Measurements from ENCODE around the gene POLE4. TPM values are rescaled to one million over a fixed set of nuclear protein-coding genes. Genes with fewer than 3 reads are reported as not detected.

POLE4 gene
- total RNA-seq, 4 donors from 2014 or later, result 22.3 to 49.5 (median 30.9) TPM

DNA sequence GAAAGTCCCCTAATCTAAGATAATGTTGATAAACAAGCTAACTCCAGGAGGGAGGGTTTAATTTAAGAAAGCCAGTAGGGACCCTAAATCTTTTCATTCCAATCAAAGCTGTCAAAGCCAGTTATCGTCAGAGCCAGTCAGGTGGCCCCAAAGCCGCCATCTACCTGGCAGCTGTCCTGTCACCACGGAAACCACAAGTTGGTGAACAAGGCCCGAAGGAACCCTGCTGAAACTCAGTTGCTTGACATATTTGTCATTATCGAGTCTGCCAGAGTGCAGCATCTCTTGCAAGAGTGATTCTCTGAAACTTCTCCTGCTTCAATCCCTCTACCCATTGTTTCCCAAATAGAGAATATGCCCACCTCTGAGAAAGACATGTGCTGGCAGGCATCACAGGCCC is 30.8 kb upstream of the POLE4 start:
- in situ Hi-C loops (cut with MboI; ENCODE audit: low sequenced_read_pairs in 4 of 4) (no loop called here), intact Hi-C loops (cut with DNase I; ENCODE audit: low total_unique reads) (no loop called here)
- H3K36me3 ChIP-seq, result no peaks in the 10 kb centered on the region
- no peak overlapping the region for H3K27ac ChIP-seq
- H3K9me3 ChIP-seq, result no peaks in the 10 kb centered on the region
- no peaks in the 10 kb centered on the region for H3K27me3 ChIP-seq
- TF ChIP-seq CTCF (IDR thresholded peaks at IDR 0.05 in 4 of 5, conservative IDR thresholded peaks at IDR 0.05 in 1 of 5), result no peak
- no peak for TF ChIP-seq POLR2A (IDR thresholded peaks at IDR 0.05)
- no peaks in the 10 kb centered on the region for H3K4me1 ChIP-seq
- no peak for ATAC-seq
- H3K4me3 ChIP-seq, result no peak overlapping the region
- no peak for DNase-seq

DNA sequence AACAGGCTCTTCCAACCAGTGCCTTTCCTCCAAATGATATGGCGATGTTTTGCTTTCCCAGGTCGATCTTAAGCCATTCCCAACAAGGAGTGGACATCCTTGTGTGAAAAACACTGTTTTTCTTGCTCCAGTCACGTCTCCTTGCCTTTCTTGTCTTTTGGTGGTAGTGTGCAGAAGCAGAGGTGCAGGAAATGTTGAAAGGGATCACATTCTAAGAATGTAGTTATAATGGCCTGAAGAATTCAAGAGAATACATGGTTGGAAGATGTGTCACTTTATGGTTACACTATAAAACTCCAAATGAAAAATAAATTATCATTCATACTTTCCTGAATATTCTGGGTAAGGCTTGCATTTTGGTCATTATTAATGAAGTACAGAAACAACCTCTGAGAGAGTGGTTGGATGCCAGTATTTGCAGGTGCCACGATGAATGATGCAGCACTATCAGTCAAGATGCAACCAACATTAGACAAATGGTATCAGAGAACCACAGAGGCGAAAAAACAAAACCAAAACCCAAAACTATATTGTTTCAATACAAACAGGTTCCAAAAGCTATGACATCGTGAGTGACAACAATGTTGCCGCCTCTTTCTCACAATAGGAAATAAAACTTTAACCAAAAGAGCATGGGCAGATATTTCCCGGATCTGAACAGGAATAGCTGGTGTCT is 27.5 kb upstream of the POLE4 start:
- Histone ChIP-seq H3K9me3 (no peaks in the 10 kb centered on the region), H3K36me3 (no peaks in the 10 kb centered on the region), H3K4me3 (no peak overlapping the region), H3K27ac (no peak overlapping the region), H3K4me1 (no peaks in the 10 kb centered on the region), H3K27me3 (no peaks in the 10 kb centered on the region)
- ATAC-seq, result no peak
- TF ChIP-seq CTCF (IDR thresholded peaks at IDR 0.05 in 4 of 5, conservative IDR thresholded peaks at IDR 0.05 in 1 of 5) (no peak), POLR2A (IDR thresholded peaks at IDR 0.05) (no peak)
- intact Hi-C loops (cut with DNase I; ENCODE audit: low total_unique reads), result no loop called here
- in situ Hi-C loops (cut with MboI; ENCODE audit: low sequenced_read_pairs in 4 of 4), result no loop called here
- no peak for DNase-seq

GRCh38 chr2:74931940-74932339 is 26.5 kb upstream of the POLE4 start:
- ATAC-seq, result no peak
- Histone ChIP-seq H3K36me3 (no peaks in the 10 kb centered on the region), H3K27me3 (no peaks in the 10 kb centered on the region), H3K4me1 (no peaks in the 10 kb centered on the region), H3K27ac (no peak overlapping the region), H3K9me3 (no peaks in the 10 kb centered on the region), H3K4me3 (no peak overlapping the region)
- in situ Hi-C loops (cut with MboI; ENCODE audit: low sequenced_read_pairs in 4 of 4), result no loop called here
- DNase-seq, result no peak
- no peak for TF ChIP-seq CTCF (IDR thresholded peaks at IDR 0.05 in 4 of 5, conservative IDR thresholded peaks at IDR 0.05 in 1 of 5)
- TF ChIP-seq POLR2A (IDR thresholded peaks at IDR 0.05), result no peak
- intact Hi-C loops (cut with DNase I; ENCODE audit: low total_unique reads), result no loop called here

- no peaks in the 10 kb centered on the region for H3K36me3 ChIP-seq
- intact Hi-C loops (cut with DNase I; ENCODE audit: low total_unique reads) (no loop called here), in situ Hi-C loops (cut with MboI; ENCODE audit: low sequenced_read_pairs in 4 of 4) (no loop called here)
- H3K9me3 ChIP-seq, result no peaks in the 10 kb centered on the region
- no peak for ATAC-seq
- no peaks in the 10 kb centered on the region for H3K27me3 ChIP-seq
- no peaks in the 10 kb centered on the region for H3K4me1 ChIP-seq
- H3K27ac ChIP-seq, result no peak overlapping the region
- TF ChIP-seq POLR2A (IDR thresholded peaks at IDR 0.05) (no peak), CTCF (IDR thresholded peaks at IDR 0.05 in 4 of 5, conservative IDR thresholded peaks at IDR 0.05 in 1 of 5) (no peak)
- H3K4me3 ChIP-seq, result no peak overlapping the region
- DNase-seq, result no peak
Observed at GRCh38 chr2:74935975-74936391, 22.5 kb upstream of the POLE4 start.
